ENCODE measurements around the gene LYSMD1. TPM values are rescaled to one million over a fixed set of nuclear protein-coding genes. Genes with fewer than 3 reads are reported as not detected.

The LYSMD1 gene
- total and polyA plus RNA-seq, 5 experiments from 2014 or later = 0.23 to 4.5 (median 1.4) TPM; not detected in 1

DNA sequence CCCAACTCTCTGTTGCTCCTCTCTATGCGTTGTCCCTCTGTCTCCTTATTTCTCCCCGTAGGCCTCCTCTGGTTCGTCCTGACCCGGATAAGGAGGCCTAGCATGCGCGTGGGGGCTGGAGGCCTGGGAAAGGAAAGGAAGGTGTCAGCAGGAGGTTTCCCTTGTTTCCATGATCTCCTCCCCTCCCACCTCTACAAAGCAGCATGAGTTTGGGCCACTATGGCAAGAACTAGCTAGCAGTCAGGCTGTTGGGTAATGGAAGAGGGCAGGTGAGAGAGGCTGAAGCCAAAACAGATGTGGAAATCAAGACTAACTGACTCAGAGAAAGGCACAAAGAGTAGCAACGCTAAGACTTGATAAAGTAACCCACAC lies 18.6 kb downstream of the LYSMD1 start:
- DNase-seq (no peak), ATAC-seq (no peak)
- POLR2A ChIA-PET = interaction anchor here (1.5 to 4.4 kb wide), 2 partner anchors 9 to 16 kb away, joined by 10 to 20 read pairs; partner anchors contain the start of gene TNFAIP8L2
- no peaks in the 10 kb centered on the region for H3K27me3 Mint-ChIP-seq
- H3K36me3 Mint-ChIP-seq = no peaks in the 10 kb centered on the region
- no peaks in the 10 kb centered on the region for H3K9me3 Mint-ChIP-seq
- H3K27ac Mint-ChIP-seq = peak overlapping the region; percentile 30 to 97 (median 82)
- peak overlapping the region; percentile 91 to 100 (median 97) for H3K4me3 Mint-ChIP-seq
- H3K4me1 Mint-ChIP-seq = peaks cover 11 to 23% (median 14%) of the 10 kb centered on the region in 4 donors

DNA sequence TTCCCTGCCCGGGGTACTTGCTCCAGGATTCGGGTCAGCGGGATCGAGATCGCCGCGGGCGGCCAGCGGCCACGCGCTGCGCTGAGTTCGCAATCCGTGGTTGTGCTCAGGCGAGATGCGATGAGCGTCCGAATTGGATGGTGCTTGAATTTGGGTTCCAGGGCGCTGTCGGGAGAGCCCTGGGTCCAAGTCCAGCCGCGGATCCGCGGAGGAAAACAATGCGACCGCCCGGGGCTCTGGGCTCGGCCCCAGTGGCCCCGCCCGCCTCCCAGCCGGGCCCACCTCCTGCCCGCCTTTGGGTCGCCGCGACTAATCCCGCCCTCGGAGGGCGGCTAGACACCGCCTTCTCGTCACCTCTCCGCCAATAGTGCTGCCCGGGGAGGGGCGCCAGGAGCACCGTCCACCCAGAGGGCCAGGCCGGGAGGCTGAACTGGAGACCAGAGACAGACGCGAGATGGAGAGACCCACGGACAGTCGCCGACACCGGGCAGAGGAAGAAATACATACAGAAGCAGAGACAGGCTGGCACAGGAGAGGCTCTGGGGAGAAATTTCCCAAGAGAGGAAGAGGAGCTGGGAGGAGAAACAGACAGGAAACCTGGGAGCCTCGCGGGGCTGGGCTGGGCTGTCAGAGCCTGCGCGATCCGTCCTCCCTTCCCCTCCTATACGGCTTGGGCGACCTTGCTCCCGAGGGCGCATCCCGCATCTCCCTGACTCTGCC lies 19.1 kb downstream of the LYSMD1 start, which contains the start of gene SEMA6C:
SEMA6C (minus strand) TSS at position 220 of the 720 bp plus-strand sequence. CDS start 4,010 bp downstream, outside the sequence.
- no peaks in the 10 kb centered on the region for H3K9me3 Mint-ChIP-seq
- peak within 1 kb of the TSS; percentile 91 to 100 (median 97) for H3K4me3 Mint-ChIP-seq
- DNase-seq (peak; percentile 74 to 90 (median 82)), ATAC-seq (peak; percentile 98 to 99)
- peak within 1 kb of the TSS; percentile 61 to 97 (median 86) for H3K27ac Mint-ChIP-seq
- no peaks in the 10 kb centered on the region for H3K36me3 Mint-ChIP-seq
- POLR2A ChIA-PET = interaction anchor here (0.6 to 4.4 kb wide), 4 partner anchors 10 to 221 kb away, joined by 3 to 20 read pairs (median 6); partner anchors contain the start of genes SETDB1 and TNFAIP8L2
- no peaks in the 10 kb centered on the region for H3K27me3 Mint-ChIP-seq
- H3K4me1 Mint-ChIP-seq = peaks cover 11 to 23% (median 14%) of the 10 kb centered on the region in 4 donors

DNA sequence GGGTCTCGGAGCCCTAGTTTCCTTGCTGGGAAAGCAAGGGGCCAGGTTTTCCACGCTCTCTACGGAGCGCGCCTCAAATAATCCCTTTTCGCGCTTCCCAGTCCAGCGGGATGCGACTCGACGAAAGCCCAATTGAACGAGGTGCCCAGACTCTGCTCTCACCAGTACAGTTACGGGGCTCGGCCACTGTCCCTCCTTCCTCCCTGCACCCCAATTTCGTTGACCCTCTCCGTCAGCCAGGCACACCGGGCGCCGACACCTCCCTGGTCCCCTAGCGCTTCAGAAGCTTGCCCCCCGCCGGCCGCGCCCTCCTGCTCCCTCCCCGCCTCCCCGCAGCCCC lies 19.7 kb downstream of the LYSMD1 start:
- H3K36me3 Mint-ChIP-seq = no peaks in the 10 kb centered on the region
- POLR2A ChIA-PET = interaction anchor here (0.6 to 4.4 kb wide), 4 partner anchors 10 to 220 kb away, joined by 3 to 20 read pairs (median 6); partner anchors contain the start of genes SETDB1 and TNFAIP8L2
- no peaks in the 10 kb centered on the region for H3K27me3 Mint-ChIP-seq
- peak in 1 of 10 donors; percentile 9 for DNase-seq
- H3K9me3 Mint-ChIP-seq = no peaks in the 10 kb centered on the region
- H3K27ac Mint-ChIP-seq = peak overlapping the region in 6 of 10 donors; percentile 47 to 97 (median 92)
- H3K4me3 Mint-ChIP-seq = peak overlapping the region; percentile 91 to 100 (median 97)
- peak; percentile 9 to 23 for ATAC-seq
- peaks cover 11 to 23% (median 14%) of the 10 kb centered on the region in 4 donors for H3K4me1 Mint-ChIP-seq

DNA sequence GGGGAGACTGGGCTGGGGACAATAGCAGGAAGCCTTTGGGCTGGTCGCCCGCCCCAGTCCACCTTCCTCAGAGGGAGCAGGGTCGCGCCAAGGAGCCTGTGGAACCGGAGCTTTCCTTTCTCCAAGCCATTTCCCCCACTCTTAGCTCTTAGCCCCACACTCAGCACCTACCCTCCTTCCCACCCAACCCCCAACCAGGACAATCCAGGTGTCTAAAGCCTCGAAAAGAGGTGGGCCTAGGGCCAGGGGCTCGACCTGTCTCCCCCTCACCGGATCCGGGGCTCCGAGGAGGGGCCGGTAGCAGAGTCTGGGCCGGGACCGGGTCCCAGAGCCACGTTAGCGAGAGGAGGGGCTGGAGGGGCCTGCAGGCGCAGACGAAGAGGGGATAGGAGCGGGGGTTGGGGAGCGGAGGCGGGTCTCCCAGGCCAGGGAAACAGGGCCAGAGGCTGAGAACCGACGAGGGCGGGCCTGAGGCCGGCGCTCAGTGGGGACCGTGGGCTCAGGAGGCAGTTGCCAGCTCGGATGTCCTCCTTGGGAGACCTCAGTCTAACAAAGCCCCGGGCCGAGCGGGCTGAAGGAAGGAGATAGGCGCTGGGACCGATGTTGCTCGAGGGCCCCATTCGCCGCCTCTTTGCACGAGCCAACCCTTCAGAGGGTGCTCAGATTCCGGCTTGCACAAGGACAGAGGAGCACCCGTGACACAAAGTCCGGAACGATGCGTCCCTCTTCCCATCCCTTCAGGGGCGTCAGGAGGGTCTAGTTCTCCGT lies 20.2 kb downstream of the LYSMD1 start:
- Mint-ChIP-seq H3K27me3 (no peaks in the 10 kb centered on the region), H3K9me3 (no peaks in the 10 kb centered on the region), H3K36me3 (no peaks in the 10 kb centered on the region), H3K4me1 (peaks cover 11 to 23% (median 14%) of the 10 kb centered on the region in 4 donors), H3K27ac (peak overlapping the region in 4 of 10 donors; percentile 47 to 97 (median 78)), H3K4me3 (peak overlapping the region; percentile 91 to 100 (median 97))
- DNase-seq = peak in 2 of 10 donors; percentile 29 to 39
- POLR2A ChIA-PET = interaction anchor here (0.6 to 4.4 kb wide), 5 partner anchors 12 to 220 kb away, joined by 3 to 20 read pairs (median 3); partner anchors contain the start of gene SETDB1
- ATAC-seq = peak; percentile 18 to 21

DNA sequence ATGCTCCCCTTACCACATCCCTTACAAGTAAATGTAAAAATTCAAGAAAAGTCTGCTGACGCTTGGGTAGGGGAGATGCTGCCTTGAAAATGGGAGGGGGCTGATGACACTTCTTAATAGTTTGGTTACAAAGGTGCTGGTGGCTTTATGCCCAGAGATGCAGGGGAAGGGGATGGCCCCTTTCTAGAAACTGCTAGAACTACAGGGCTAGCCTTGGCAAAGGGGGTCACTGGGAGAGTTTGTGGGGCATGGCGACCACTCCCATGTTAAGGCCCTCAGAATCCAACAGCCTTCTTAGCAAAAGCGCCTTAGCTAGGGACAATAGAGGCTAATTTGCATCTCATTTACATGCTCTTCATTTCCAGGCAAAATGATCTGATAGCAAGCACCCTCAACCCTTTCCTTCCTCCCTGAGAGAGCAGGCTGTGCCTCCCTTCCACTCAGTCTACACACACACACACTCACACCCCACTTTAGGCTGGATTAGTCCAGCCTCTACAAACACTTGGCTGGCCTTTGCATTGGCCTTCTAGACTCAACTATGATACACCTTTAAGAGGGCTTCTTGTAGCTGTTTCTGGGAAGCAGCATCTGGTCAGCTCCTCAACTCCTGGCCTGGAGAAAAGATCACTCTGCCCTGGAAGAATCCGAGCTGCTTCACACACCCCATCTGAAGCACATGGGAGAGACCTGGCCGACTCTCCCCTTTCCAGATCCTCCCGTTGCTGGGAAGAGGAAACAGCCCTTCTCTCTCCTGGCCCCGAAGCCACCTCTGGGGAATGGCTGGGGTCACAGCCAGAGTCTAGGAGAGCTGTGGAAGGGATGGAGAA lies 21.0 kb downstream of the LYSMD1 start:
- peak overlapping the region in 9 of 10 donors; percentile 2 to 99 (median 50) for H3K4me3 Mint-ChIP-seq
- no peaks in the 10 kb centered on the region for H3K9me3 Mint-ChIP-seq
- POLR2A ChIA-PET = interaction anchor here (0.6 to 4.4 kb wide), 5 partner anchors 13 to 29 kb away, joined by 3 to 24 read pairs (median 6); no protein-coding TSS in a partner anchor
- H3K4me1 Mint-ChIP-seq = peaks cover 11 to 23% (median 14%) of the 10 kb centered on the region in 4 donors
- no peaks in the 10 kb centered on the region for H3K27me3 Mint-ChIP-seq
- DNase-seq (no peak), ATAC-seq (no peak)
- peak overlapping the region in 1 of 10 donors; percentile 25 for H3K27ac Mint-ChIP-seq
- H3K36me3 Mint-ChIP-seq = no peaks in the 10 kb centered on the region

DNA sequence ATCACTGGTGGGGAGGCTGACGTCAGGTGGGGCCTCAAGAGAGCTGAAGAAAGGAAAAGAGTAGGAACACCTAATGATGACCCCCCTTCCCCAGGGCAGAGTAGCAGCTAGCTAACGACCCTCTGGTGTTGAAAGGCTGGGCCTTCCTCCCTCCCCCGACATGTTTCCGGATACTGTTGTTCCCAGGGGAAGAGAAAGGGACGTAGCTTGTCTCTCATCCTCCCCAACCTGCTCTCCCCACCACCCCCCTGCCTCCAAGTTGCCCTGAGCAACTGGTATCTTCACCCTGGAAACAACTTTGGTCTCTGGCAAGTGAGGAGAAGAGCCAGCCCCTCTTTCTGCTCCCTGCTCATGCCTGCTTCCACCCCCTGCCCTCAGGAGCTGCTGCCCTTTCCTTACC lies 21.7 kb downstream of the LYSMD1 start:
- Mint-ChIP-seq H3K27me3 (no peaks in the 10 kb centered on the region), H3K4me1 (peaks cover 11 to 23% (median 14%) of the 10 kb centered on the region in 4 donors), H3K9me3 (no peaks in the 10 kb centered on the region), H3K36me3 (no peaks in the 10 kb centered on the region), H3K4me3 (no peak overlapping the region), H3K27ac (no peak overlapping the region)
- ATAC-seq (no peak), DNase-seq (no peak)
- POLR2A ChIA-PET = interaction anchor here (1.1 to 3.9 kb wide), 2 partner anchors 12 to 86 kb away, joined by 5 to 24 read pairs; no protein-coding TSS in a partner anchor

DNA sequence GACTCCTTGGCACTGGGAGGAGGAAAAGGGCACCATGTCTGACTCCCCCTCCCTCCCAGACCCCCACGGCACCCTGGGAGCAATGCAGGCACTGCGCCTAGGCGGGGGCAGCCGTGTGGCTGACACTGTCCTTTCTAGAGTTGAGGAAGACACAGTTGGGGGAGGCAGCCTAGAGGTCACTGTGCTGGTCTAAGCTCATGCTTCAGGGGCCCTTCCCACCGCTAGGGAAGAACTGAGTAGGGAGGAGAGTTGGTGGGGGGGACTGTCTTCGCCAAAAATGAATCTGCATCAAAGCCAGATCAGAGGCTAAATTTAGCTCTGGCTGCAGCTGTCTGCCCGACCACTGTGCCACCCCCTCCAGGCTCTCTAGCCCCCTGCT lies 22.7 kb downstream of the LYSMD1 start:
- no peak for ATAC-seq
- H3K27me3 Mint-ChIP-seq = no peaks in the 10 kb centered on the region
- H3K36me3 Mint-ChIP-seq = no peaks in the 10 kb centered on the region
- H3K27ac Mint-ChIP-seq = no peak overlapping the region
- H3K4me3 Mint-ChIP-seq = no peak overlapping the region
- DNase-seq = no peak
- peaks cover 11 to 23% (median 14%) of the 10 kb centered on the region in 4 donors for H3K4me1 Mint-ChIP-seq
- POLR2A ChIA-PET = interaction anchor here (1.1 to 3.9 kb wide), 2 partner anchors 11 to 85 kb away, joined by 5 to 24 read pairs; no protein-coding TSS in a partner anchor
- no peaks in the 10 kb centered on the region for H3K9me3 Mint-ChIP-seq

DNA sequence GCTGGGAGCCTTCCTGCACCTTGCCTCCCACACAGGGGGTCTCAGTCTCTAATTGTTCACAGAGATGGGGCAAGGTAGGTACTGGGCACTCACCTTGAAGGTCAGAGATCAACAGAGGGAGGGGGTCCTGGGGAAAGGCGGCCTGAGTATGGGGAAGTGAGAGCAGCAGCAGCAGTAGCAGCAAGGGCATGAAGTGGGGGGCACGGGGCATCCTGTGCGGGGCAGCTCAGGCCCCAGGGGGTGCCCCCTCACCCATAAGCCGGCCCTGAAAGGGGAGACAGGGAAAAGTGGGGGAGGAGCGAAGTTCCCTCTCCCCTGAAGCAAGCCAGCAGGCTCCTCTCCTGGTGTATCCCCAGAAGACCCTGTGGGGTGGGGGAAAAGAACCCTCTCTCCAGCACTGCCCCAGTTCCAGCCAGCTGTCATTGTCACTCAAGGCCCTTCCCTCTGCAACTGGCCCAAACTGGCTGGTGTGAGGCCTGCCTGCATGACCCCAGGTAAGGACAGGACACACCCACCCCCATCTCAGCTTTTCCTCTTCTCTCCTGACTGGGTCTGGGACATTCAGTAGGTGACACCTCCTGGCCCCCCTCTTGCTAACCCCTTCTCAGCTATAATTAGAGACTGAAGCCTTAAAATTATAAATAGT lies 23.2 kb downstream of the LYSMD1 start:
- Mint-ChIP-seq H3K4me3 (no peak overlapping the region), H3K4me1 (peaks cover 11 to 21% (median 14%) of the 10 kb centered on the region in 4 donors), H3K36me3 (no peaks in the 10 kb centered on the region), H3K27me3 (no peaks in the 10 kb centered on the region), H3K27ac (no peak overlapping the region), H3K9me3 (no peaks in the 10 kb centered on the region)
- DNase-seq = no peak
- no peak for ATAC-seq
- POLR2A ChIA-PET = interaction anchor here (3.9 kb wide), 1 partner anchor 11 kb away, joined by 24 read pairs; no protein-coding TSS in a partner anchor

DNA sequence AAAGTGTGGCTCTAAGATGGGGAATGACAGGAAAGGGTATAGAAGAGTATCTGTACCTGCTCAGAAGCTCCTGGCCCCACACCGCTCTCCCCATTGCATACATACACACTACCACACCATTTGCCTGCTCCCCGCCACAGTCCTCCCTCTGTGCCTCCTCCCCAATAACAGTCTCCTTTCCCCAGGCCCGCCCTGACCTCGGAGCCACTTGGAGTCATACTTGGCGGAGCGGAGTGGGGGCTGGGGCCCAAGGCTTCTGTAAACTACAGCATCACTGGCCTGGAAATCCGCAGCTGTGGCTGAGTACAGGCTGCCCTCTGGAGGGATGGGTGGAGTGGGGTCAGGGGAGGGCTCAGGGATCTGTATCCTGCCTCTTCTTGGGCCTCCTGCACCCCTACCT lies 27.9 kb downstream of the LYSMD1 start:
- Mint-ChIP-seq H3K36me3 (no peaks in the 10 kb centered on the region), H3K27me3 (no peaks in the 10 kb centered on the region), H3K4me3 (peak overlapping the region in 1 of 10 donors; percentile 39), H3K27ac (no peak overlapping the region), H3K9me3 (no peaks in the 10 kb centered on the region), H3K4me1 (peaks cover 0 to 8% (median 2%) of the 10 kb centered on the region in 4 donors)
- DNase-seq = no peak
- ATAC-seq = no peak
- POLR2A ChIA-PET = interaction anchor here (0.6 kb wide), 1 partner anchor 10 kb away, joined by 6 read pairs; no protein-coding TSS in a partner anchor

DNA sequence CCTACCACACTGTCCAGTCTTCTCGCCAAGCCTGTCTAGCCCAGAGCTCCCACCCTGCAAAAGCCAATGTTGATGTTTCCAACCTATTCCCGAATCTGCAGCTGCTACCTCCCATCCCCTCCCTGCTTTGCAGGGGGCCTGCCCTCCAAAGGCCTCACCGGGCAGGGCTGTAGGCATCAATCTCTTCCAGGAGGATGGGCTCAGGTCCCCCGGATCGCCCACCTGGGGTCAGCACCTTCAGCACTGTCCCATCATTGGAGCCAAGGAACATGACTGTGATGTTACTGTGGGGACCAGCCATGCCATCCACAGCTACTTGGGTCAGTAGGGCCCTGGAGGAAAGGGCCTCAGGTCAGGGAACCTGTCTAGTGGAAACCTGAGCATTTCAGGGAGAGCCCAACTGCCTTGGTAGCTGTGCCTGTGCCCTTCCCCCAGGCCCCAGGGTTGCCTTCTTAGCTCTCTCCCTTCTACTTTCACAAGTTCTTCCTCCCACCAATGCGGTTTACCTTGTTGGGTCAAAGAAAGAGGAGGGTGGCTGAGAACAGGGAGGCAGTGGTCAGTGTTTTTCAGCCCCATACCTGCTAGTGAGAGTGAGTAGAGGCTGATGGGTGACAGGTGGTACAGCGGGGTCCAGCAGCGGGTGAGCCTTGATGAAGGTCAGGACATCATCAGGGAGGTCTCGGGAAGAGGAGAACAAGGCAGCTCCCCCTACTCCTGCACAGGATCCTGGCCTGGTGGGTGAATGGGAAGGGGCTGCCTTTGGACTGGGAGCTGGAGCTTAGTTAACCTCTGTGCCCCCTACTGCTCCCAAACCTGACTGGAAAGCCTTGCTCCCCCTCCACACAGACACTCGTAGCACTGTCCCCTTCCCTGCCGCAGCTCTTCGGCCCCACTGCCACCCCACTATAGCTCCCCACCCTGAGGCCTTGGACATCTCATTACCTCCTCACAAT lies 30.0 kb downstream of the LYSMD1 start:
- H3K4me3 Mint-ChIP-seq = no peak overlapping the region
- POLR2A ChIA-PET = no interaction called here
- no peaks in the 10 kb centered on the region for H3K9me3 Mint-ChIP-seq
- ATAC-seq = no peak
- peak overlapping the region in 3 of 10 donors; percentile 17 to 43 (median 34) for H3K27ac Mint-ChIP-seq
- no peaks in the 10 kb centered on the region for H3K27me3 Mint-ChIP-seq
- H3K4me1 Mint-ChIP-seq = peaks cover 5 to 21% (median 10%) of the 10 kb centered on the region in 4 donors
- H3K36me3 Mint-ChIP-seq = no peaks in the 10 kb centered on the region
- no peak for DNase-seq

Data from naive thymus-derived CD8-positive, alpha-beta T cell (primary cell).